ENCODE measurements around the gene OR1K1.
A peak's percentile ranks its signal among the peaks of the same experiment; 100 is the strongest.
"Not testable (repeated sequence)": the region's sequence is repeated elsewhere in the genome, so short reads cannot be mapped to it uniquely, and the experiment has no call there.

Gene OR1K1

DNA sequence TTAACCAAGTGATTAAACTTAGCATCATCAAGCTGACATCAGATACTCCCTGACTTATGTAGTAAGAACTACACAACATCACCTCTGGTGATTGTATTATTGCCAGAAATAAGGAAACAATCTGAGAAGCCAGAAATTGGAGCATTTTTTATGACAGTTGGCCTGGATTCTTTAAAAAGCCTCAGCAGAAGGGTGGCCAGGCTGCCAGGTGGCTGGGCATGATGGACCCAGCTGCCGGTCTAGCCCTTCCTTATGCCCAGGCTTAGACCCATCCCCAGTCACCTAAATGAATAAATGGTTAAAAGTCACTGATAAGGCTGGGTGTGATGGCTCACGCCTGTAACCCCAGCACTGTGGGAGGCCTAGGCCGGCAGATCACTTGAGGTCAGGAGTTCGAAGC, 12.8 kb downstream of the OR1K1 start:
- no peak for DNase-seq (ENCODE audit: low spot score)

DNA sequence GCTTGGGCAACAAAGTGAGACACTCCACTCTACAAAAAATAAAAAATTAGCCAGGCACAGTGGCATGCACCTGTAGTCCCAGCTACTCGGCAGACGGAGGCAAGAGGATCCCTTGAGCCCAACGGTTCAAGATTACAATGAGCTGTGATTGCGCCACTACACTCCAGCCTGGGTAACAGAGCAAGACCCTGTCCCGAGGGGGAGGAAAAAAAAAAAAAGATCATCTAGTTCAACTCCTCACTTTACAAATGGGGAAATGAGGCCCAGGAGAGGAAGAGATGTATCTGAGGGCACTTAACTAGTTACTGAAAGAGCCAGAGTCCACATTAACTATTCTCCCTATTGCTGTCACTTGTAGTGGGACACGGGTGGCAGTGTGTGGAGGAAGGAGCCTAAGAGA, 14.6 kb downstream of the OR1K1 start:
- DNase-seq (ENCODE audit: low spot score), result no peak

DNA sequence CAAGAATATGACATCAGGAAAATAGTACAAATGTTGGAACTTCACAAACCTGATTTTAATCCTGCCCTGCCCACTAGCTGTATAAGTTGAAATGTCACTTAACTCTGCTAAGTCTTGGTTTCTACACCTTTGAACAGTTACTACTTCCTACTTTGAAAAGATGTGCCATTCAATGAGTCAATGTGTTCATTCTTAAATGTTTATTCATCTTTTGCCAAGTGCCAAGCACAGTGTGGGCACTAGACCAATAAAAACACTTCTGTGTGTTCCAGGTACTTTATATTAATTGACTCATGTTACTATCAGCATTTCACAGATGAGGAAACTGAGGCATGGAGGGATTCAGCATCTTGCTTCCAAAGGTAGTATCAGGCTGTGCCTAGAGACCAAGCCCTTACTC, 15.6 kb downstream of the OR1K1 start:
- no peak for DNase-seq (ENCODE audit: low spot score)

DNA sequence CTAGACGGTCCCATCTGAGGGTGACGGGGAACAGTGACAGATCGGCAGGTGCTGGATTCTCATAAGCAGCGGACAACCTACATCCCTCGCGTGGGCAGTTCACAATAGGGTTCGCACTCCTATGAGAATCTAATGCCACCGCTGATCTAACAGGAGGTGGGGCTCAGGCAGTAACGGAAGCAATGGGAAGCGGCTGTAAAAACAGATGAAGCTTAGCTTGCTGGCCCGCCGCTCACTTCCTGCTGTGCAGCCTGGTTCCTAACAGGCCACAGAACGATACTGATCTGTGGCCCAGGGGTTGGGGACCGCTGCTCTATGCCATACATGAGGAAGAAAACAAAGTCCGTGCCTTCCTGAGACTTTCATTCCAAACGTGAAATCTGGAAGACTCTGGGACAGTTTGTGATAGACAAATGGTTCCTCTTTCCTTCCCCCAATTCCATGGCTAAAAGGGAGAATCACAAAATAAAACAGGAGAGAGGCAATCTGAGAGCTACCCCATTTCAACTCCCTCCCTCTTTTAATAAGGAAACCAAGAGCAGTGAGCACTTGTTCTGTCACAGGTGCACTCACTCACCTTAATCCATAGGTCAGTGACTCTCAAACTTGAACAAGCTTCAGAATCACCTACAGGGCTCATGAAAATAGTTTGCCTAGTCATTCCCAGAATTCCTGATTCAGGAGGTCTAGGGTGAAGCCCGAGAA, 16.4 kb downstream of the OR1K1 start:
- DNase-seq (ENCODE audit: low spot score), result no peak

DNA sequence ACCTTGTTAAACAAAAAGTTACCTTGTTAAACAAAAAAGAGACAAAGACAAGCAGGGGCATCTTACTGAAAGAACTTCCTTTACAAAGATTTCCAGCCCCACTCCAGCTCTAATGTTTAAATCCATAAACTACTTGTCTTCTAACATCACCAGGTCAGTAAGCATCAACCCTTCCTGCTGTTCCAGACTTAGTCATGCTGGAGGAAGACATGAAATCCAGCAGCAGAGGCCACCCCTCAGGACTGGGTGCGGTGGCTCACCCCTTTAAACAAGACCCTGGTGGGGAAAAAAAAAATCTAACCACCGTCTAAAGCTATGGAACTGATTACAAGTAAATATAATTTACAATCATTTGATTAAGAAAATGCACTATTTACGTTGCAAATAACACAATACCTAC, 19.4 kb downstream of the OR1K1 start:
- peak; percentile 39 for DNase-seq (ENCODE audit: low spot score)

DNA sequence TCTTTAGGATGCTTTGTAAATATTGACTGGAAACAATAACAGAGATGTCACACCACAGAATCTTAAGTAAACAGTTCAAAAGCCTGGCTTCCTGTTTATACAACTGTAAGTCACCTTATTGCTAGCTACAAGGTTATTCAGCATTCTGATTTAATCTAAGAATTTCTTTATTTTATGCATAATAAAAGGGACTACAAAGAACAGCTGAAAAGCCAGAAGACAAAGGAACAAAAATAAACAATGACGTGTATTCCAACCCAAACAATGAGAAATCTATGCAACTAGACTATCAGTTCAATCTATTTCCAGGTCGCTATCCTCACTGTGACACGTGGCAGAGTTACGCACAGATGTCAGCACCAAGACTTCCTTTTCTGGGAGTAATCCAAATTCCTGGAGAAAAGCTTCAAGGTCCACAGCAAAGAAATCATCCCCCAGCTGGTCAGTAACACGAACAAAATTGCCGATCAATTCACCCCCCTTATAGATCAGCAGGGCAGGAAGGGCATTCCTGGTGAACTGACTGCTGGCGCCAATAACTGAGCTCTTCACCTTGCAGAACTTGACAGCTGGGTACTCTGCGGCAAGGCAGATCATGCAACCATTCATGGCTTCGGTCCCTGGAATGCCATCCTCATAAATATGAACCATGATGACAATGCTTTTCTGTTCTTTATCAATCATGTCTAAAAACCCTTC, 20.0 kb downstream of the OR1K1 start:
- DNase-seq (ENCODE audit: low spot score), result no peak

DNA sequence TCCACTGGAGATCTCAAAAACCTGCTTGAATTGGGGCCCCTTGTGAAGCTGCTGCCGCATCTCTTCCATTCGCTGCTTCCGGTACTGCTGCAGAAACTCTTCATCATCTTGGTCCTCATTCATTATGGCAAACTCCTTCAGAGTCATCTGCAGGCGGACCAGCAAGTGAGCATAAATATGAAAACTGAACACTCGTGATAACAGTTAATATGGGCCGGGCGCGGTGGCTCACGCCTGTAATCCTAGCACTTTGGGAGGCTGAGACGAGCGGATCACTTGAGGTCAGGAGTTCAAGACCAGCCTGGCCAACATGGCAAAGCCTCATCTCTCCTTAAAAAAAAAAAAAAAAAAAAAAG, 20.5 kb downstream of the OR1K1 start:
- DNase-seq (ENCODE audit: low spot score), result no peak

DNA sequence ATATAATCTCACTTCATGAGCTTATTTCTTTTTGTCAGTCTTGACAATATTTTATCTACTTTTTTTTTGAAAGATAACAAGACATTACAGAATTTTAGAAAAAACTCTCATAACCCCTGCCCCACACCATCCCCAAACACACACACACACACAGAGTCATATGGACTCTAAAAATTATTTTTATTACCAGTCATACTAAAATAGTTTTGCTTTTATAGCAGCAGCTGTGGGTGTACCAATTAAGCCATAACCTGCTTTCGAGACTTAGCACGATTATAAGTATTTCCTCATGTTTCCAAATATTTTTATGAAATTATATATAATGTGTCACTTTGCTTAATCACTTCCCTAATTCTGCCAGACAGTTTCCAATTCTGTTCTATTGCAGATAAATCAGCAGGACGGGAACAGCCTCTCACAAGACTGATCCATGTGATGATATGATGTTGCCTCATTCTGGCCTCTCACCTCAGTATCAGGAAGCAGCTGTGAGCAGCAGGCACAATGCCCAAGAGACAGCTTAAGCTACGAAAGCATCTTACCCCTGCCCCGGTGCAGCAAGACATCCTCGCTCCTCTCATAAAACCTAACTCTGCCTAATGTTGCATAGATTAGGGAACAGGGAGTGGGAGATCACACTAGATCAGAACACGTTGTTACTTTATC, 21.5 kb downstream of the OR1K1 start:
- DNase-seq (ENCODE audit: low spot score), result no peak

DNA sequence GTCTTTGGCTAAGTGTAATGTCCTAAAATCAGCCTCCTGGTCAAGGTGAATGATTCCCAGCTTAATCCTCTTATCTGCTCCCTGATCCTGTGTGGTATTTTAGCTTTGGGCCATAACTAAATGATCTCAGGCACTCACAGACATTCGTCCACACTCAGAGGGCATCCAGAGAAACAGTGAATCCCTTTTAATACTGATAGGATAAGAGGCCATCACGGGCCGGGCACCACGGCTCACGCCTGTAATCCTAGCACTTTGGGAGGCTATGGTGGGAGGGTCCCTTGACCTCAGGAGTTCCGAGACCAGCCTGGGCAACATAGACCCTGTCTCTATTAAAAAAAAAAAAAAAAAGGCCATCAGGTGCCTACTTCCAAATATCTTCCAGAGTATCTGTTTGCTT, 22.1 kb downstream of the OR1K1 start:
- no peak for DNase-seq (ENCODE audit: low spot score)

DNA sequence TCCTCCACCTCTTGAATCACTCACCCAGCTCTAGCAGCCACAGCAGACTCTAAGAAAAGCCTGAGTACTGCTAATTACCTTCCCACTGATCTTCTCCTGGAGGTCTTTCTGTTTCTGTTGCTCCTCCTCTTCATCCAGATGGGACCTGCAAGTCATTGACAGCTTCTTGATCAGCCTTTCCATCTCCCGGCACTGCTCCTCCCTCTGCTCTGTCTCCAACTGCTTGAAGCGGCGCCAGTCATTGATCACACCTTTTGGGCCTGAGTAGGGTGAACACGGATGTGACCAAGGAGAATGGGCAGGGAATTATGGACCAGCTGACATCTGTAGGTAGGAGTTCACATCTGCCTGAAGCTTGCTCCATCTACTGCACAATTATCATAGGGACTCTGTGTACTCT, 23.0 kb downstream of the OR1K1 start:
- no peak for DNase-seq (ENCODE audit: low spot score)

DNA sequence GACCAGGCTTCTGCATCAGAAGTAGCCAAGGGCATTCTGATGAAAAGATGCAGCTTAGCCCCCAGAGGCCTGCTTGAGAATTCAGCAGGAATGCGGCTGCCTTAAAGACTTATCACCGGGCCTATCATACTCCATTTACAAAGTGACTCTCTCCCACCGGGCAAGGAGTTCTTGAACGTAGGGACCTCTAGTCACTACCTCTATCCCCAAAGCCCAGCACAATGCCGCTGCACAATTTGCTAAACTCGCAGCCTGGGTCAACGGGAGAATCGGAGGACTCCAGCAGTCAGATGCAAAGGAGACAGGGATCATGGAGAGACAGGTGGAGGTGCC, 27.8 kb downstream of the OR1K1 start:
- DNase-seq (ENCODE audit: low spot score), result peak; percentile 34

DNA sequence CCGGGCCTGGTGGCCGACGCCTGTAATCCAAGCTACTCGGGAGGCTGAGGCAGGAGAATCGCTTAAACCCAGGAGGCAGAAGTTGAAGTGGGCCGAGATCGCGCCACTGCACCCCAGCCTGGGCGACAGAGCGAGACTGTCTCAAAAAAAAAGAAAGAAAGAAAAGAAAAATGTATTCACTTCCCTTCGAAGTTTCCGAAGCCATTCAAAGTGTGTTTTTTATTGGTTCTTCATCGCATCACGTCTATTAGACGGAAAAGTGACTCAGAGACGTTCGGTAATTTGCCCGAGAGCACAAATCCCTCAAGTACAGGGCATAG, 29.0 kb downstream of the OR1K1 start:
- DNase-seq (ENCODE audit: low spot score), result not testable (repeated sequence)

DNA sequence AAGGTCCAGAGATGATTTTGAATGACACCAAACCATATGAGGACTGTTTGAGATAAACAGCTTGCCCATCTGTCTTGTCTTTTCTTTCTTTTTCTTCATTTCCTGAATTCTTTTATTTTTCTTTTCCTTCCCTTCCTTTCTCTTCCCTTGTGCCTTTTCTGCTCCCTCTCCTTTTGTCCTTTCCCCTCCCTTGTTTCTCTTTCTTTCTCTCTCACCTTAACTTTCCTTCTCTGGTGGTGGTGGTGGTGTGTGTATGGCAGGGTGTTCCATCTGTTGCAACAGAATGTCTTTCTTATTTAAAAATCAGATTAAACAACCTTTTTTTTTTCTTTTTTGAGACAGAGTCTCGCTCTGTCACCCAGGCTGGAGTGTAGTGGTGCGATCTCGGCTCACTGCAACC, 32.3 kb downstream of the OR1K1 start:
- no peak for DNase-seq (ENCODE audit: low spot score)

DNA sequence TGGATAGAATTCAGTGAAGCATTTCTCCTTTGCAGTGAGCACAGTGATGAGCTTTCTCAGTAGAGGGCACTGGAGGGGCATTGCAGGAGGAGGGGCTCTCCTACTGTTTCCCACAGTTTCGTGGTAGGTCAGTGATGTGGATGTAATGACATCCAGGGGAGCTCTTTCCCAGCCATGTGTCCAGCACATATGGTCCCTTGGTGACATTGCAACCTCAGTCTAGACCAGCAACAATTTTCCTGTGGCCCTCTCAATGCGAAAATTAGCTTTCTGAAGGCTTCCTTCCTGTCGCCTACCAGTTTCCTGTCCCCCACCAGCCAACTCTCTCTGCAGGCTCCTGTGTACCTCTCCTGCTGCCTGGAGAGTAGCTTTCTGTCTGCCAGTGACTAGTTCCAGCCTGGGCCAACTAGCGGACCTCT, 35.4 kb downstream of the OR1K1 start:
- DNase-seq (ENCODE audit: low spot score), result no peak

DNA sequence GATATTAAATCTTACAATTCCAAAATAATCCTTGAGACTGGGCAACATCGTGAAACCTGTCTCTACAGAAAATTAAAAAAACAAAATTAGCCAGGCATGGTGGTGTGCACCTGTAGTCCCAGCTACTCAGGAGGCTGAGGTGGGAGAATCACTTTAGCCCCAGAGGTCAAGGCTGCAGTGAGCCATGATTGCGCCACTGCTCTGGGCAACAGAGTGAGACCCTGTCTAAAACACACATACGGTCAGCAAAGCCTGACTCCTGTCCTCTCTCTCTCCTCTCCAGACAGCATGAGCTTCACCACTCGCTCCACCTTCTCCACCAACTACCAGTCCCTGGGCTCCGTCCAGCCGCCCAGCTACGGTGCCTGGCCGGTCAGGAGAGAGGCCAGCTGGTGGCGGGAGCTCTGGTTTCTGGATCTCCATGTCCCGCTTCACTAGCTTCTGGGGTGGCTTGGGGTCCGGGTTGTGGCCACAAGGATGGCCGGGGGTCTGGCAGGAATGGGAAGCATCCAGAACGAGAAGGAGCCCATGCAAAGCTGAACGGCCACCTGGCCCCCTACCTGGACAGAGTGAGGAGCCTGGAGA, 37.4 kb downstream of the OR1K1 start:
- DNase-seq (ENCODE audit: low spot score), result no peak

DNA sequence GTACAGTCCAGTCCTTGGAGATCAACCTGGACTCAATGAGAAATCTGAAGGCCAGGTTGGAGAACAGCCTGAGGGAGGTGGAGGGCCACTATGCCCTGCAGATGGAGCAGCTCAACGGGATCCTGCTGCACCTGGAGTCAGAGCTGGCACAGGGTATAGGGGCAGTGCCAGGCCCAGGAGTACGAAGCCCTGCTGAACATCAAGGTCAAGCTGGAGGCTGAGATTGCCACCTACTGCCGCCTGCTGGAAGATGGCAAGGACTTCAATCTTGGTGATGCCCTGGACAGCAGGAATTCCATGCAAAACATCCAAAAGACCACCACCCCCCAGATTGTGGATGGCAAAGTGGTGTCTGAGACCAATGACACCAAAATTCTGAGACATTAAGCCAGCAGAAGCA, 38.5 kb downstream of the OR1K1 start:
- not testable (repeated sequence) for DNase-seq (ENCODE audit: low spot score)

DNA sequence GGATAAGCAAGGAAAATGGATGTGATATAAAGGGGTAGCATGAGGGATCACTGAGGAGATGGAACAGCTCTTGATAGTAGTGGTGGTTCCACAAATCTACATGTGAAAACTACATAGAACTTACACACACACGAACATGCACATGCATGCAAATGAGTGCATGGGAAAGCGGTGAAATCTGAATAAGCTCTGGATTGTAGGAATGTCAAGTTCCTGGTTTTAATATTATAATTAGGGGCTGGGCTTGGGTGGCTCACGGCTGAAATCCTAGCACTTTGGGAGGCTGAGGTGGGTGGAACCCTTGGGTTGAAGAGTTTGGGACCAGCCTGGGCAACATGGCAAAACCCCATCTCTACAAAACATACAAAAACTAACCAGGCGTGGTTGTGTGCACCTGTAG, 41.6 kb downstream of the OR1K1 start:
- DNase-seq (ENCODE audit: low spot score), result no peak

DNA sequence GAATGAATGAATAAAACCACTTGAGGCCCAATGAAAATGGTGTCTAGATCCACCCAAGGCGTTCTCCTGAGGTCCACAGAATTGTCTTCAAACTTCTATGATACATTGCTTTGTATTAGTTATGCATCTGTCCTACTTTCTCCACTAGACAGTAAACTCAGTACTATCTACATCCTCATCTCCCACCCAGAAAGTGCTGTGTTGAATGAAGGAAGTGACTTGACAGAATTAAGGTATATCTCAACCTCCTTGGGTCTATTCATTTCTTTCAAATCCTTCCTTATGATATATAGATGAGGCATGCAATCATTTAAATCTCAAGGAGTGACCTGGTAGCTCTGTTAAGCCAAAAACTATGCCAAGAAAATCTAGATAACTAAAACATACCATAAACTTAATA, 44.2 kb downstream of the OR1K1 start:
- no peak for DNase-seq (ENCODE audit: low spot score)

DNA sequence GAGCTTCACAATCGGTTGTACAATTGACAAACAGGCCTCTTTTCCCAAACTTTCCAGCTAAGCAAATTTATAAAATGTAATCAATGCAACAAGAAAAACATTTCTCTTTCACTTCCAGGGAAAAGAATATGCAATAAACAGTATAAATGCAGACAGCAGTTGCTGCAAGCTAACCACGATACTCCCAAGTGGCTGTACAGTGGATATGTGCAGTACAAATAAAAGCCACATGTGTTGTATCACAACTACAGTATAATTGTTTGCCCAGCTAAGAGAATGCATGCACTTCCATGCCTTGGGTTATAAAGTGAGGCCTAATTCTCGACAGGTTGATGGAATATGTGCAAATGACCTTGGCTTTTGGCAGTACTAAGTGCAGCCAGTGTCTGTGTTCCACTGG, 45.2 kb downstream of the OR1K1 start:
- no peak for DNase-seq (ENCODE audit: low spot score)

DNA sequence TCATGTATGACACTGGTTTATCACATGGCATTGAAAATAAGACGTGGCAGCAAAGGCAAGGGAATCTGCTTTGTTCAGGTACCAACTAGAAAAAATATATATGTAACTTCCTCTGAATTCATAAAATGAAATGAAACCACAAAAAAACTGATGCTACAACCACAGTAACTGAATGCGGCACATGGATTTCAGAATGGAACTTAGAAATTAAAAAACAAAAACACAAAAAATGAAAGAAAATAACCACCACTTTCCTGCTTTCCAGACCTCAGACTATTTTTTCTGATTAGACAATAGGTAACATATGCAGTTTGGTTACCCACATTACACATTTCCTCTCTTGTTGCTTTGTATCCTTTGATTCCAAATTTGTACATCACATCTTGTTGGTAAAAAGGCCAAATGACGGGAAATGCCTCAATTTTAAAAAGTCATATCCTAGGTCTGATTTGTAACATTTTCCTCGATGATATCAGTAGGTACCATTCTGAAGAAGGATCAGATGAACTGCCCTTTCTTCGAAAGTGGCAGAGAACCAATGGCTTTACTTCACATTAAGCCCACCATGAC, 46.5 kb downstream of the OR1K1 start:
- no peak for DNase-seq (ENCODE audit: low spot score)

DNA sequence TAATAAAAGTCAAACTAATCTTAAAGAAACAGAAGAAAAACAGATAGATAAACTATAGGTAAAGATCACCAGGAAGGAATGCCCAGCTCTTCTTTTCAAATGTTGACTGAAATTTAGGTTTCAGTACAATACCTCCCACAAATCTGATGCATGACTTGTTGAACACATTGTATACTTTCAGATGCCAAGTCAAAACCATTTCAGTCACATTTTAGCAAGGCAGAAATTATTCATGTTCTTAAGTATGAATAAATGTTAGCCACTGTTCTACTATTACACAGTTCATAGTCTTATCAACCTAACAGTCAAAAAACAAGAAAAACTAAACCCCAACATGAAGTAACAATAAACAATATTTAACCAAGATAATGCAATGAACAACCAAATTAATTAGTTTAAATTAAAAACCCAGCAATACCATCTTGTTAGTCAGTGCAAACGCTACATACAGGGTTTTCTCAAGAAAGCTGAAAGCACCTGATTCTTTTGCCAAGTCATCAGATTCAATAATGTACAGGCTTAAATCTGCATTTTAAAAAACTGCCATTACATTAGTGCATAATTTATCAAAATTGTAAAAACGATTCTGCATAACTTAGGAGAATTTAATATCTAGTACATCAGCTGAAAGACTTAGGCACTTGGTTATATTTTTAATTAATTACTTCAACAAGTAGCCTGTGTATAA, 48.5 kb downstream of the OR1K1 start:
- DNase-seq (ENCODE audit: low spot score), result no peak

Measured in AG08396 (cell line).